ENCODE results near the gene CDH7.

DNA sequence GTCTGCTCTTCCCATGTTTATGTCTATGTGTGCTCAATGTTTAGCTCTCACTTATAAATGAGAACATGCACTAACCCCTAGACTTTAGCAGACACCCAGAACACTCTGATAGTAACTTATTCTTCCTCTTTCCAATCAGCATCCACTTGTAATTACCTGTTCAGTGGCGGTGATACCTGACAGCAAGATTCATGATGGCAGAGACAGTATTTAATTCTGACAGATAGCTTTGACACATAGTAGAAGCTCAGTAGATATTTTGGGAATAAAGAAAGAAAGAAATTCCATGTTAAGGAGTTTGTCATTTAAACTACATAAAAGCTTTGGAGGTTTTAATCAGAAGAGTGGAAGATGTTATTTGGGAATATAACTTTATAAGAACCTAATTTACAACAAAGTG is 171.3 kb downstream of the CDH7 start:
- TF ChIP-seq, protein P1, sequence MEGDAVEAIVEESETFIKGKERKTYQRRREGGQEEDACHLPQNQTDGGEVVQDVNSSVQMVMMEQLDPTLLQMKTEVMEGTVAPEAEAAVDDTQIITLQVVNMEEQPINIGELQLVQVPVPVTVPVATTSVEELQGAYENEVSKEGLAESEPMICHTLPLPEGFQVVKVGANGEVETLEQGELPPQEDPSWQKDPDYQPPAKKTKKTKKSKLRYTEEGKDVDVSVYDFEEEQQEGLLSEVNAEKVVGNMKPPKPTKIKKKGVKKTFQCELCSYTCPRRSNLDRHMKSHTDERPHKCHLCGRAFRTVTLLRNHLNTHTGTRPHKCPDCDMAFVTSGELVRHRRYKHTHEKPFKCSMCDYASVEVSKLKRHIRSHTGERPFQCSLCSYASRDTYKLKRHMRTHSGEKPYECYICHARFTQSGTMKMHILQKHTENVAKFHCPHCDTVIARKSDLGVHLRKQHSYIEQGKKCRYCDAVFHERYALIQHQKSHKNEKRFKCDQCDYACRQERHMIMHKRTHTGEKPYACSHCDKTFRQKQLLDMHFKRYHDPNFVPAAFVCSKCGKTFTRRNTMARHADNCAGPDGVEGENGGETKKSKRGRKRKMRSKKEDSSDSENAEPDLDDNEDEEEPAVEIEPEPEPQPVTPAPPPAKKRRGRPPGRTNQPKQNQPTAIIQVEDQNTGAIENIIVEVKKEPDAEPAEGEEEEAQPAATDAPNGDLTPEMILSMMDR (IDR thresholded peaks at IDR 0.05), result no peak
- no peak for TF ChIP-seq POLR2AphosphoS5 (IDR thresholded peaks at IDR 0.05; ENCODE audit: low read depth, low read length)
- no peak for TF ChIP-seq SIN3A (IDR thresholded peaks at IDR 0.05; ENCODE audit: borderline replicate concordance, insufficient read depth, low read depth, low read length)
